Large intestine (tissue), 12 donors: Measurements from ENCODE around the gene GREM2. TPM values are rescaled to one million over a fixed set of nuclear protein-coding genes. Genes with fewer than 3 reads are reported as not detected.

ENCODE experiments used
- DNase-seq, 2 donors: peaks; one replicate each; pipeline versions ENCODE4 v3.0.0 to v3.0.0-alpha.2; 2013
- H3K27ac ChIP-seq: one replicate; pipeline ENCODE4 v1.5.1; 2013; ENCODE audit warnings: low read length
- H3K27me3 ChIP-seq: 2 replicates; pipeline ENCODE4 v1.6.1; 2013; ENCODE audit warnings: low read length; ENCODE audit not compliant: control insufficient read depth, insufficient read depth
- H3K36me3 ChIP-seq: 2 replicates; pipeline ENCODE4 v1.6.1; 2013; ENCODE audit warnings: low read length; ENCODE audit not compliant: control insufficient read depth, insufficient read depth
- H3K4me1 ChIP-seq: one replicate; pipeline ENCODE4 v1.6.1; 2013; ENCODE audit warnings: low read length; ENCODE audit not compliant: control insufficient read depth, insufficient read depth
- H3K4me3 ChIP-seq: one replicate; pipeline ENCODE4 v1.5.1; 2013; ENCODE audit warnings: low read length
- H3K9me3 ChIP-seq: one replicate; pipeline ENCODE4 v1.6.1; 2013; ENCODE audit warnings: mild to moderate bottlenecking, low read depth, low read length, moderate library complexity; ENCODE audit not compliant: control insufficient read depth
- WGBS: methylation state at CpG from one replicate; pipeline ENCODE4 v1.1.5; 2013; ENCODE audit warnings: low lambda C conversion rate; ENCODE audit not compliant: insufficient coverage; 5-methylcytosine and 5-hydroxymethylcytosine counted together
- long read RNA-seq, 11 donors: transcript quantifications; one replicate each; lab custom pipeline, GENCODE V29; 2026
- polyA plus RNA-seq: library from polyadenylated mRNA; unstranded; fragments of 120-200 nt; gene quantifications from one replicate; pipeline ENCODE4 v1.2.1, GENCODE V29; 2013

Gene GREM2
- 14.6 TPM for polyA plus RNA-seq
- long read RNA-seq, donor 1, full-length matches to known transcripts: 2 of 2 reads
- long read RNA-seq, donor 1, partial matches to known transcripts: 0 of 2 reads
- long read RNA-seq, donor 1, other reads (novel, unspliced or antisense): 0 of 2 reads
- long read RNA-seq, donor 2, full-length matches to known transcripts: 3 of 3 reads
- long read RNA-seq, donor 2, partial matches to known transcripts: 0 of 3 reads
- long read RNA-seq, donor 2, other reads (novel, unspliced or antisense): 0 of 3 reads
- long read RNA-seq, donor 3: 0 reads
- long read RNA-seq, donor 4: 0 reads
- long read RNA-seq, donor 5, full-length matches to known transcripts: 9 of 9 reads
- long read RNA-seq, donor 5, partial matches to known transcripts: 0 of 9 reads
- long read RNA-seq, donor 5, other reads (novel, unspliced or antisense): 0 of 9 reads
- long read RNA-seq, donor 6, full-length matches to known transcripts: 7 of 7 reads
- long read RNA-seq, donor 6, partial matches to known transcripts: 0 of 7 reads
- long read RNA-seq, donor 6, other reads (novel, unspliced or antisense): 0 of 7 reads
- long read RNA-seq, donor 7, full-length matches to known transcripts: 8 of 8 reads
- long read RNA-seq, donor 7, partial matches to known transcripts: 0 of 8 reads
- long read RNA-seq, donor 7, other reads (novel, unspliced or antisense): 0 of 8 reads
- long read RNA-seq, donor 8, full-length matches to known transcripts: 5 of 5 reads
- long read RNA-seq, donor 8, partial matches to known transcripts: 0 of 5 reads
- long read RNA-seq, donor 8, other reads (novel, unspliced or antisense): 0 of 5 reads
- long read RNA-seq, donor 9, full-length matches to known transcripts: 2 of 2 reads
- long read RNA-seq, donor 9, partial matches to known transcripts: 0 of 2 reads
- long read RNA-seq, donor 9, other reads (novel, unspliced or antisense): 0 of 2 reads
- long read RNA-seq, donor 10, full-length matches to known transcripts: 8 of 8 reads
- long read RNA-seq, donor 10, partial matches to known transcripts: 0 of 8 reads
- long read RNA-seq, donor 10, other reads (novel, unspliced or antisense): 0 of 8 reads
- long read RNA-seq, donor 11, full-length matches to known transcripts: 5 of 5 reads
- long read RNA-seq, donor 11, partial matches to known transcripts: 0 of 5 reads
- long read RNA-seq, donor 11, other reads (novel, unspliced or antisense): 0 of 5 reads

DNA sequence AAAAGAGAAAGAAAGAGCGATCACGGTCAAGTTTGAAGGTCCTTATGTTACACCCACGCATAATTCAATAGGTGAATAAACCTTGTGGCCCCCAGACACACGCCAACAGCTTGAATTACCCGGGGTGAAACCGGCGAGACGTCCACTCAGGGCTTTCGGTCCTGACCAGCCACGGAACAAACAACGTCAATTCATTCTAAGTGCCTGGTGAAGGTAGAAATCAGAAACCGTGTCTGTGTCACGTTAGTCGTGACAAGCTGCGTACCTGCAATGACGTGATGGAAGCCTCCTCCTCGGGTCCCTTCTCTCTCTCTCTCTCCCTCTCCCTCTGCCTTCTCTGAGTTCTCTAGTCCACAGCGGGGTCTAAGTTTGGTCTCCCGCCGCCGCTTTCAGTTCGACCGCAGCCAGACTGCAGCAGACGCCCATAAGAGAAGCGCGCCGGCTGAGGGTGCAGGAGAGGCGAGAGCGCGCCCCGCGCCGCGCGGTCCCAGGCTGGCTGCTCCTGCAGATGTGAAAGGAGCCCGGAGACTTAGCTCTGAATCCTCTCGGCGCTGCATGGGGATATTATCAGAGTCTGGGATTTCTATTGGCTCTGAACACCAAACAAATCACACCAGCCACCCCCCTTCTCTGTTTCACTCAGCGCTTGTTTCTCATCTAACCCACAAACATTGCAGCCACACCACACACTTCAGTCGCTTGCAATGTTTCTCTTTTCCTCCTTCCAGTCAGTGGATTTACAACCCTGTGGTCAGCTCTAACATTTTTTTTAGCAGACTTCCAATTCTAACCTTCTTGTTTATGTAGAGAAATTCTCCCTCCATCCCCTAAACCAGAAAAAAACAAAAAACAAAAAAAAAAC, at the start of gene GREM2:
Gene GREM2 (minus strand): TSS at position 537 of the 862 bp plus-strand sequence. CDS start 118,680 bp downstream, outside the sequence.
- Histone ChIP-seq H3K4me1 (no peaks in the 10 kb centered on the region), H3K4me3 (peak within 1 kb of the TSS; percentile 54), H3K27ac (no peak within 1 kb of the TSS), H3K36me3 (no peaks in the 10 kb centered on the region), H3K27me3 (peaks cover 30% of the 10 kb centered on the region), H3K9me3 (no peaks in the 10 kb centered on the region)
- 0% methylated on average over 1 of the region's 40 CpGs for WGBS
- peak; percentile 24 to 64 for DNase-seq

GRCh38 chr1:240658312-240658960, 46.5 kb upstream of the GREM2 start:
- Histone ChIP-seq H3K27me3 (peaks cover 3% of the 10 kb centered on the region), H3K36me3 (no peaks in the 10 kb centered on the region), H3K27ac (no peak overlapping the region), H3K9me3 (no peaks in the 10 kb centered on the region), H3K4me1 (no peaks in the 10 kb centered on the region), H3K4me3 (no peak overlapping the region)
- 78% methylated on average over 1 of the region's 12 CpGs for WGBS
- DNase-seq: no peak

DNA sequence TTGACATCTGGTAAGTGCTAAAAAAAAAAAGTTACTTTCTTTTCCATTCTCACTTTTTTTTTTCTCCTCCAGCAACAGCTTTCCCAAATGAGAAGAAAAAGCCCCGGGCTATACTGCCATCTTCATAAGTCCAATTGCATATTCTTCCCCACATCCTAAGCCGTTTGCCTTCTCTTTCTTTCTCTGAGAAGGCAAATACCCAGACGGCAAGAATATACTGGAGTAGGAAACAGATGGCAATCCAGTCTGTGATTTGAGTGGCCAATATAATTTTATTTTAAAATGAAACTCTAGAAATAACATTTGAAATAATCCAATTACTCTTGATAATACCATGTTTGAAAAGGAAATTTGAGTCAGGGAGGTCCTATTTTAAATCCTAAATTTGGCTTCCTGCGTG, 44.6 kb upstream of the GREM2 start:
- H3K9me3 ChIP-seq: no peaks in the 10 kb centered on the region
- no peaks in the 10 kb centered on the region for H3K36me3 ChIP-seq
- H3K4me1 ChIP-seq: no peaks in the 10 kb centered on the region
- no peak overlapping the region for H3K4me3 ChIP-seq
- H3K27me3 ChIP-seq: peaks cover 4% of the 10 kb centered on the region
- no peak overlapping the region for H3K27ac ChIP-seq
- no peak for DNase-seq
- WGBS: 72% methylated on average over 2 of the region's 4 CpGs

DNA sequence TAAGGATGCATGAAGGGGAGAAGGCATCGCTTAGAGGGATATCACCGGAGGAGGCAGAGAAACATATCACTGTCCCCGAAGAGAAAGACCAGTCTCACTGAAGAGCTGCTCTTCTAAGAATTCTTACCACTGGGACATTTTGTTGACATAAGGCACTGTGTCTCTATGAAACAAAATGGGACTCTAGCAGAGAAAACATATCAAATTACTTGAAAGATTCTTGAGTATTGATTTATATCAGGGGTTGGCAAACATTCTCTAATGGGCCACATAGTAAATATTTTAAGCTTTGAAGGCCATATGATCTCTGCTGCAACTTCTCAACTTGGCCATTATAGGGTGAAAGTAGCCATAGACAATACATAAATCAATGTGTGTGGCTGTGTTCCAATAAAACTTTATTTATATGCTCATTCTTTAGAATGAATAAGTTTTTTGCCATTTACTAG, 41.0 kb upstream of the GREM2 start:
- Histone ChIP-seq H3K36me3 (no peaks in the 10 kb centered on the region), H3K27ac (no peak overlapping the region), H3K9me3 (no peaks in the 10 kb centered on the region), H3K27me3 (peaks cover 5% of the 10 kb centered on the region), H3K4me1 (no peaks in the 10 kb centered on the region), H3K4me3 (no peak overlapping the region)
- no CpG with 5 or more reads among the region's 3 CpGs for WGBS
- no peak for DNase-seq

DNA sequence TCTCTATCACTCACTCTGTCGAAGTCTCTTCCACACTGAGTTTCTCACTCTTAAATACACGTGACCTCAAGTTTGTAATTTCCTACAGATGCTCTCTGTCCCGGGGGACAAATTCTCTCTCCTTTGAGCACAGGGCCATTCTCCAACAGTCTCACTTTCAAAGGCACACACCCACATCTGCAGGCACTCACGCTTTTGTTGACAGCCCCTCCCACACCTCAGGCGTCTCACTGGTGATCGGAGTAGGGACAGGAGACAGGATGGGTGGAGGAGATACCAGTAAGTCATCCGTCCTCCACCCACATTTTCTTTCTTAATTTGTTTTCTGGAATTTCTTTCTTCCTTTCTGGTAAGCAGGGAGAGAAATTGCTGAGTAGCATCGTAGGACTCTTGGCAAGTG, 40.6 kb upstream of the GREM2 start:
- Histone ChIP-seq H3K9me3 (no peaks in the 10 kb centered on the region), H3K27ac (no peak overlapping the region), H3K4me1 (no peaks in the 10 kb centered on the region), H3K4me3 (no peak overlapping the region), H3K36me3 (no peaks in the 10 kb centered on the region), H3K27me3 (peaks cover 5% of the 10 kb centered on the region)
- 93% methylated on average over 2 of the region's 8 CpGs for WGBS
- DNase-seq: no peak

- no peak overlapping the region for H3K4me3 ChIP-seq
Measured at GRCh38 chr1:240650877-240651276, 38.9 kb upstream of the GREM2 start.

DNA sequence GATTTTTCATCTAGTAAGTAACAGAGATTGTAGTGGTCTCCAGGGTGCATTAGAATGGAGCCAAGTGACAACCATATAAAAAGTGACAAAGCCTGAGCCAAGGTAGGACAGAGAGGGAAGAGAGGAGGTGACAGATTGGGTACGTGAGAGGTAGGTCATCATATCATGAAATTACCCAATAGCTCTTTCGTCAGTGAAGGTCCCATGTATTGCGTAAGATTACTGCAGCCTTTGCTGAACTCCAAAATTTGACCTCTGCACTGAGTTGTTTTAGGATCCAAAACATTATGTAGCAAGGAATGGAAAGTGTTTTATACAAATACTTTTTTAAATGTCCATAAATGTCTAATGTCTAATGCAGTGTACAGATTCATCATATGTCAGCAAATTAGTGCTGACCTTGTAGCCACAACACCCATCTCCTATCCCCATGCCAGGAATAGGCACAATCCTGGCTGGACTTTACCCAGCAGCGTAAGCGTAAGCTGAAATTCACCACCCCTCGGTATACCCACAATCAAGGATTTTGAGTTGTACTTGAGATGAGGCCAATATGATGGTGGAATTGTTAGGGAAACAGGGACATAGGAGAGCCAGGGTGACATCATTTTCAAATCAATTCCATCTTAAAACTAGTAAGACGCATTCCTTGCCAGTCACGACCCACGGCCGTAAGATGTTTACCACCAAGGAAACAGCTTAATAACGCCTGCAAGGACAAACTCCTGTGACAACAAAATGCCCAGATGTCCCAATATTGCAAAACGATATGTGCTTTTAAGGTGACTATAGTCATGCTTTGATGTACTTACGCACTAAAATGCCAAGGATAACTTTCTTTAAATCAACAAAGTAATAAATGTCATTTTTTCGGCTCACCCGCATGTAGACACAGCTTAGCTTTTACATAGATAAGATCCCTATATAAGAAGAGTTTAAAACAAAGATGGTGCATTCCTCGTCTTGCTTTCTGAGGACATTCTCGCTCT, 38.1 kb upstream of the GREM2 start:
- WGBS: 55% methylated on average over 6 of the region's 17 CpGs
- H3K4me1 ChIP-seq: no peaks in the 10 kb centered on the region
- no peak overlapping the region for H3K27ac ChIP-seq
- H3K4me3 ChIP-seq: no peak overlapping the region
- H3K27me3 ChIP-seq: peaks cover 5% of the 10 kb centered on the region
- H3K9me3 ChIP-seq: no peaks in the 10 kb centered on the region
- no peaks in the 10 kb centered on the region for H3K36me3 ChIP-seq
- no peak for DNase-seq

More at GRCh38 chr1:240650877-240651276, 38.9 kb upstream of the GREM2 start:
- peaks cover 5% of the 10 kb centered on the region for H3K27me3 ChIP-seq
- no peaks in the 10 kb centered on the region for H3K4me1 ChIP-seq
- H3K36me3 ChIP-seq: no peaks in the 10 kb centered on the region
- H3K27ac ChIP-seq: no peak overlapping the region
- DNase-seq: no peak
- H3K9me3 ChIP-seq: no peaks in the 10 kb centered on the region

GRCh38 chr1:240646571-240647240, 34.8 kb upstream of the GREM2 start:
- Histone ChIP-seq H3K4me3 (no peak overlapping the region), H3K27me3 (peaks cover 5% of the 10 kb centered on the region), H3K4me1 (no peaks in the 10 kb centered on the region), H3K9me3 (no peaks in the 10 kb centered on the region), H3K27ac (no peak overlapping the region), H3K36me3 (no peaks in the 10 kb centered on the region)
- DNase-seq: no peak
- WGBS: no CpG with 5 or more reads among the region's 7 CpGs
